A549 (cell line): ENCODE measurements around the gene SLC25A19. TPM values are rescaled to one million over a fixed set of nuclear protein-coding genes. Genes with fewer than 3 reads are reported as not detected.

Experiments
- ATAC-seq, 2 experiments: fragments of 200-7000 bp in 1 of 2; fragments of >200 bp in 1 of 2; cut with Nextera tagmentation in 1 of 2; cut with Tn5 transposase in 1 of 2; 3 replicates each; pipeline versions ENCODE4 v1.8.0 to v1.9.1; 2018 to 2020; ENCODE audit warnings: mild to moderate bottlenecking in 1 of 2, moderate library complexity in 1 of 2
- CTCF ChIA-PET: fragments of 300-600 bp; sonication (Branson Sonifier 250); formaldehyde crosslinking; extraction: SDS; loops from one replicate; lab custom pipeline; 2021; ENCODE audit warnings: antibody characterized with exemption, inconsistent platforms; lab: Yijun Ruan, JAX
- POLR2A ChIA-PET: fragments of 350-600 bp; formaldehyde crosslinking; extraction: SDS; loops from one replicate; lab custom pipeline; 2021; ENCODE audit warnings: antibody characterized with exemption, inconsistent platforms; lab: Yijun Ruan, JAX
- DNase-seq, 2 experiments: peaks; one replicate each; pipeline versions ENCODE4 v3.0.0 to v3.0.0-alpha.2; 2011 to 2016; ENCODE audit warnings: low read depth in 1 of 2, low spot score in 1 of 2
- FAIRE-seq: peaks from 2 replicates; lab custom pipeline; 2011; peaks lifted over from hg19 to GRCh38; lab: Jason Lieb, UNC
- H3K27ac ChIP-seq, 2 experiments: fragments of >200 bp; sonication (Bioruptor Twin); formaldehyde crosslinking; 3 replicates each; pipeline ENCODE4 v1.5.1; 2016 to 2017
- H3K4me1 ChIP-seq: fragments of >200 bp; sonication (Bioruptor Twin); formaldehyde crosslinking; 3 replicates; pipeline ENCODE4 v1.6.1; 2016
- H3K4me2 ChIP-seq: fragments of >200 bp; sonication (Bioruptor Twin); formaldehyde crosslinking; 3 replicates; pipeline ENCODE4 v1.6.1; 2016
- H3K4me3 ChIP-seq: fragments of >200 bp; sonication (Bioruptor Twin); formaldehyde crosslinking; 3 replicates; pipeline ENCODE4 v1.5.1; 2016
- H3K9me3 ChIP-seq: fragments of >200 bp; sonication (Bioruptor Twin); formaldehyde crosslinking; 3 replicates; pipeline ENCODE4 v1.6.1; 2016
- BHLHE40 ChIP-seq: IDR thresholded peaks from 2 replicates; pipeline ENCODE4 v1.6.1; 2012; ENCODE audit warnings: low read depth, low read length, inconsistent platforms
- CEBPB ChIP-seq, 2 experiments: fragments of >200 bp in 1 of 2; sonication (Bioruptor Twin) in 1 of 2; formaldehyde crosslinking in 1 of 2; IDR thresholded peaks; 2 replicates each; pipeline ENCODE4 v1.6.1; 2012 to 2016
- CHD2 ChIP-seq: fragments of 150-350 bp; IDR thresholded peaks from 2 replicates; pipeline ENCODE4 v1.6.1; 2014; ENCODE audit warnings: low read length; ENCODE audit not compliant: partially characterized antibody
- CHD4 ChIP-seq: fragments of 200-600 bp; sonication (generic); IDR thresholded peaks from 2 replicates; pipeline ENCODE4 v1.6.1; 2016; ENCODE audit warnings: antibody characterized with exemption, mild to moderate bottlenecking, borderline replicate concordance
- EP300 ChIP-seq, 2 experiments: fragments of >200 bp; sonication (Bioruptor Twin); formaldehyde crosslinking; IDR thresholded peaks; 2 replicates in 1 of 2; 3 replicates in 1 of 2; pipeline ENCODE4 v1.6.1; 2016 to 2017
- FOSB ChIP-seq: fragments of 250-450 bp; sonication (Bioruptor Pico); IDR thresholded peaks from 2 replicates; pipeline ENCODE4 v1.5.0; 2020; ENCODE audit warnings: mild to moderate bottlenecking, moderate library complexity
- GATA3 ChIP-seq: IDR thresholded peaks from 2 replicates; pipeline ENCODE4 v1.6.1; 2012; ENCODE audit warnings: borderline replicate concordance
- HDAC2 ChIP-seq: fragments of 200-600 bp; sonication (generic); IDR thresholded peaks from 2 replicates; pipeline ENCODE4 v1.6.1; 2016
- HEYL ChIP-seq: fragments of 250-450 bp; sonication (Bioruptor Pico); IDR thresholded peaks from 2 replicates; pipeline ENCODE4 v1.8.0; 2021; ENCODE audit warnings: mild to moderate bottlenecking, moderate library complexity
- HOXA7 ChIP-seq: fragments of 250-450 bp; sonication (Bioruptor Pico); IDR thresholded peaks from 2 replicates; pipeline ENCODE4 v1.5.0; 2020; ENCODE audit warnings: mild to moderate bottlenecking, moderate library complexity
- HOXB5 ChIP-seq: fragments of 250-450 bp; sonication (Bioruptor Pico); IDR thresholded peaks from 2 replicates; pipeline ENCODE4 v1.5.0; 2020; ENCODE audit warnings: mild to moderate bottlenecking, moderate library complexity
- JUN ChIP-seq, 2 experiments: fragments of >200 bp; sonication (Bioruptor Twin); formaldehyde crosslinking; IDR thresholded peaks; 2 replicates in 1 of 2; 3 replicates in 1 of 2; pipeline ENCODE4 v1.6.1; 2016 to 2017
- JUNB ChIP-seq: fragments of >200 bp; sonication (Bioruptor Twin); formaldehyde crosslinking; IDR thresholded peaks from 2 replicates; pipeline ENCODE4 v1.6.1; 2016
- KDM1A ChIP-seq: fragments of 200-600 bp; sonication (generic); IDR thresholded peaks from 2 replicates; pipeline ENCODE4 v1.6.1; 2016; ENCODE audit warnings: low read depth, mild to moderate bottlenecking
- NFE2L2 ChIP-seq: fragments of 150-350 bp; conservative IDR thresholded peaks from 2 replicates; pipeline ENCODE4 v1.6.1; 2014; ENCODE audit warnings: low read length
- NPAS2 ChIP-seq: fragments of 250-450 bp; sonication (Bioruptor Pico); IDR thresholded peaks from 2 replicates; pipeline ENCODE4 v1.8.0; 2022; ENCODE audit warnings: mild to moderate bottlenecking, moderate library complexity, borderline replicate concordance
- POLR2AphosphoS2 ChIP-seq: conservative IDR thresholded peaks from 2 replicates; pipeline ENCODE4 v1.6.1; 2012; ENCODE audit warnings: low read length, improper control_type of control experiment, inconsistent platforms
- RARB ChIP-seq: fragments of 250-450 bp; sonication (Bioruptor Pico); IDR thresholded peaks from 2 replicates; pipeline ENCODE4 v1.8.0; 2021; ENCODE audit warnings: mild to moderate bottlenecking, moderate library complexity
- RCOR1 ChIP-seq: fragments of 150-350 bp; IDR thresholded peaks from 2 replicates; pipeline ENCODE4 v1.6.1; 2014; ENCODE audit warnings: antibody characterized with exemption, low read length, low read depth
- SMC3 ChIP-seq: fragments of >200 bp; sonication (Bioruptor Twin); formaldehyde crosslinking; IDR thresholded peaks from 3 replicates; pipeline ENCODE4 v1.6.1; 2018; ENCODE audit warnings: inconsistent platforms
- SREBF2 ChIP-seq: fragments of 450-650 bp; IDR thresholded peaks from 2 replicates; pipeline ENCODE4 v1.6.1; 2014; ENCODE audit warnings: mild to moderate bottlenecking, moderate library complexity
- ZC3H11A ChIP-seq: fragments of 450-650 bp; IDR thresholded peaks from 2 replicates; pipeline ENCODE4 v1.6.1; 2014; ENCODE audit warnings: antibody characterized with exemption, mild to moderate bottlenecking
- ZFP36 ChIP-seq: fragments of 450-650 bp; IDR thresholded peaks from 2 replicates; pipeline ENCODE4 v1.6.1; 2014; ENCODE audit warnings: borderline replicate concordance; ENCODE audit not compliant: partially characterized antibody
- WGBS: methylation state at CpG from one replicate; pipeline ENCODE4 v1.1.6; 2017; ENCODE audit errors: missing lambda C conversion rate; 5-methylcytosine and 5-hydroxymethylcytosine counted together
- polyA plus RNA-seq, 4 experiments: library from polyadenylated mRNA; depleted of rRNA in 3 of 4; stranded (reverse); fragments of >200 nt; fragmentation: RNase III in 1 of 4; extraction: RNeasy Plus Mini Kit Qiagen cat#74134 plus additional on column Dnase treatment in 1 of 4; gene quantifications; 2 replicates in 3 of 4; 3 replicates in 1 of 4; pipeline ENCODE4 v1.2.3, GENCODE V29; 2011 to 2017
- TF ChIP-seq, protein P1 (sequence below): fragments of >200 bp; sonication (Bioruptor Twin); formaldehyde crosslinking; IDR thresholded peaks from 3 replicates; pipeline ENCODE4 v1.6.1; 2016
- TF ChIP-seq, protein P2 (sequence below): fragments of 250-450 bp; sonication (Bioruptor Pico); IDR thresholded peaks from 2 replicates; pipeline ENCODE4 v1.5.0; 2020; ENCODE audit warnings: low read depth, mild to moderate bottlenecking, moderate library complexity
- TF ChIP-seq, protein P3 (sequence below): IDR thresholded peaks from 2 replicates; pipeline ENCODE4 v1.6.1; 2012

SLC25A19 gene
- polyA plus RNA-seq, 2 of the 4 experiments (the other 2 are of a cell fraction) = 14.9 to 15.3 TPM

DNA sequence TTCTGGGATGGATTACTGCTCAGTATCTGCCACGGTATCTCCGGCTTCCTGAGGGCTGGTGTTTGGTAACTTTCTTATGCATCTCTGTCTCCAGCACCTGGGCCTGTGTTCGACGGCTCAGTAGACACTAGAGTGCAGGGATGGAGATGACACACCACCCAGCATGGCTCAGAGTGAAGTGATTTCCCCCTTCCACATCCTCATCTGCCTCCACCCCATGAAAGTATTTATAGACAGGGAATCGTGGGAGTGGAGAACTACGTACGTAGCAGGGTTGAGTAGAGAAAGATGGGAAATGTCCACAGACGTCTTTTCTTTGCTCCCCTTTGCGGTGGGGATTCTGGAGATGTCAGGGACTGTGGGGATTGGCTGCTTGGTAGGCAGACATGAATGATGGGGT, 11.8 kb upstream of the SLC25A19 start:
- WGBS = 84% methylated on average over 9 of the region's 9 CpGs

DNA sequence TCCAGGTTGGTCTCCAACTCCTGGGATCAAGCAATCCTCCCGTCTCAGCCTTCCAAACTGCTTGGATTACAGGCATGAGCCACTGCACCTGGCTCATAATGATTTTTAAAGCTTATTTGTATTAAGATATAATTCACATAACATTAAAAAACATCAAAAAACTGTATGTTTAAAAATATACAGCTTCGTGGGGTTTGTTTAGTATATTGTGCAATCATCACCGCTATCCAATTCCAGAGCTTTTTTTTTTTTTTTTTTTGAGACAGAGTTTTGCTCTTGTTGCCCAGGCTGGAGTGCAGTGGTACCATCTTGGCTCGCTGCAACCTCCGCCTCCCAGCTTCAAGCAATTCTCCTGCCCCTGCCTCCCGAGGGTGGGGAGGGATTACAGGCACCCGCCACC, 11.0 kb upstream of the SLC25A19 start:
- H3K4me3 ChIP-seq = no peak overlapping the region
- FAIRE-seq (no peak), ATAC-seq (no peak), DNase-seq (no peak)
- ChIA-PET POLR2A (interaction anchor here (1.1 kb wide), 1 partner anchor 11 kb away, joined by 4 read pairs; the partner anchor contains the start of gene SLC25A19), CTCF (interaction anchor here (0.9 to 3.9 kb wide), 4 partner anchors 11 to 112 kb away, joined by 3 to 11 read pairs (median 6); partner anchors contain the start of genes MIF4GD and SLC25A19)
- TF ChIP-seq HDAC2 (no peak), CEBPB (IDR thresholded peaks at IDR 0.05) (peak; percentile 26 to 45; a peak in 3 of 4 replicates)
- no peaks in the 10 kb centered on the region for H3K4me1 ChIP-seq
- no peak overlapping the region for H3K4me2 ChIP-seq
- H3K27ac ChIP-seq = no peak overlapping the region
- H3K9me3 ChIP-seq = no peaks in the 10 kb centered on the region
- WGBS = 54% methylated on average over 7 of the region's 7 CpGs

More for the DNA sequence above, 11.8 kb upstream of the SLC25A19 start:
- TF ChIP-seq CHD4 (no peak), FOSB (CRISPR knock-in tag) (no peak), EP300 (IDR thresholded peaks at IDR 0.05) (no peak), ZC3H11A (no peak), SMC3 (no peak), CHD2 (no peak), BHLHE40 (no peak), RCOR1 (no peak), HOXB5 (CRISPR knock-in tag) (no peak), HEYL (CRISPR knock-in tag) (no peak), GATA3 (no peak), HOXA7 (CRISPR knock-in tag) (no peak), SREBF2 (no peak), RARB (no peak), NPAS2 (CRISPR knock-in tag) (no peak), JUN (IDR thresholded peaks at IDR 0.05) (no peak)
- TF ChIP-seq, protein P1, sequence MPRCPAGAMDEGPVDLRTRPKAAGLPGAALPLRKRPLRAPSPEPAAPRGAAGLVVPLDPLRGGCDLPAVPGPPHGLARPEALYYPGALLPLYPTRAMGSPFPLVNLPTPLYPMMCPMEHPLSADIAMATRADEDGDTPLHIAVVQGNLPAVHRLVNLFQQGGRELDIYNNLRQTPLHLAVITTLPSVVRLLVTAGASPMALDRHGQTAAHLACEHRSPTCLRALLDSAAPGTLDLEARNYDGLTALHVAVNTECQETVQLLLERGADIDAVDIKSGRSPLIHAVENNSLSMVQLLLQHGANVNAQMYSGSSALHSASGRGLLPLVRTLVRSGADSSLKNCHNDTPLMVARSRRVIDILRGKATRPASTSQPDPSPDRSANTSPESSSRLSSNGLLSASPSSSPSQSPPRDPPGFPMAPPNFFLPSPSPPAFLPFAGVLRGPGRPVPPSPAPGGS = no peak
- TF ChIP-seq, protein P2, sequence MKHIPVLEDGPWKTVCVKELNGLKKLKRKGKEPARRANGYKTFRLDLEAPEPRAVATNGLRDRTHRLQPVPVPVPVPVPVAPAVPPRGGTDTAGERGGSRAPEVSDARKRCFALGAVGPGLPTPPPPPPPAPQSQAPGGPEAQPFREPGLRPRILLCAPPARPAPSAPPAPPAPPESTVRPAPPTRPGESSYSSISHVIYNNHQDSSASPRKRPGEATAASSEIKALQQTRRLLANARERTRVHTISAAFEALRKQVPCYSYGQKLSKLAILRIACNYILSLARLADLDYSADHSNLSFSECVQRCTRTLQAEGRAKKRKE (CRISPR knock-in tag) = no peak
- TF ChIP-seq, all 56 proteins: peak for 0
- DNase-seq = no peak
- FAIRE-seq = no peak
- ChIA-PET POLR2A (no interaction called here), CTCF (interaction anchor here (0.6 to 3.9 kb wide), 4 partner anchors 9 to 112 kb away, joined by 3 to 11 read pairs (median 4); no protein-coding TSS in a partner anchor)
- no peak for ATAC-seq
- Histone ChIP-seq H3K9me3 (no peaks in the 10 kb centered on the region), H3K4me3 (no peak overlapping the region), H3K4me2 (no peak overlapping the region), H3K4me1 (no peaks in the 10 kb centered on the region), H3K27ac (no peak overlapping the region)

DNA sequence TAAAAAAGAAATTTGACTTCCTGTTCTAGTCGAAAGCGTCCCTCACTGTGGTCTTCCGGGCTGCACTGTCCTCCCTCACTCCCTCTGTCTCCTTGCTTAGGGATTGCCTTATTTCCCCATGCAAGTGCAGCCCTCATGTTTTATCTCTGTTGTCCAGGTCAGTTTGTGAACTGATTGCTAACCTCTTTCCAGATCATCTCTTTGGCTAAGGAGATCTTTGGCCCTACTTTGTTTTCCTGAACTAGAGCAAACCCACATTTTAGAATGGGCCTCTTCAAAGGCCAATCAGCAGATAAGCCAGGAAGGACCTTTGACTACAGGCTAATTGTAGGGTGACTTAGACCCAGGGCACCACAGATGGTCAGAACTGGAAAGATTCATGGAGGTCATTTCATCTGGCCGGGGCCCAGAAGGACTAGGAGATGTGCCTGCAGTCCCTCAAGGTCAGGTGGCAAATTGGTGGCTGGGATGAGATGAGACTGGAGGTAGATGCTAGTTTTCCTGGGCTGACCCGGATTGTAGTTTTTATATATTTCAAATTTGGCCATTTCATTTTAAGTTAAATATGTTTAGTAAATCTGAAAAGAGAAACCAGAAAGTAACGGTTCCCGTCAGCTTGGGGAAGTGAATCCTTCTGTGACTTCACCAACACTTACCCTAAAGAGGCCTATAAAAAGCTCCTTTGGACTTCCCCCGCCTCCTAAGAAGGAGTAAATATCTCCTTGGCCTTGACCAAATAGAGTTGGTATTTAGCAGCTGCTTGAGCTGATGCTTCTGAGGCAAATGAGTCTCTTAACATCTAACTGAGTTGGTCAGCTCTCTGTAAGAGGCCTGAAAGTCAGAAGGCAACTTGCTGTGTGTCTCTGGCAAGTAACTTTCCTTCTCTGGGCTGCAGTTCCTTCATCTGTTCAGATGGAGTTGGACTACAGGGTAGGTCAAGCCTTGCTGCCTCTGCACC, 6.2 kb upstream of the SLC25A19 start:
- POLR2A ChIA-PET = no interaction called here
- Histone ChIP-seq H3K4me1 (peaks cover 1% of the 10 kb centered on the region; the same call in 1 of the 3 replicates), H3K9me3 (no peaks in the 10 kb centered on the region), H3K27ac (no peak overlapping the region), H3K4me3 (no peak overlapping the region), H3K4me2 (no peak overlapping the region)
- no peak for FAIRE-seq
- CTCF ChIA-PET = interaction anchor here (0.6 to 2.3 kb wide), 8 partner anchors 9 to 117 kb away, joined by 3 to 10 read pairs (median 3); no protein-coding TSS in a partner anchor
- ATAC-seq = no peak
- TF ChIP-seq NFE2L2 = no peak
- no peak for TF ChIP-seq JUNB
- TF ChIP-seq ZFP36 = peak; percentile 22
- TF ChIP-seq POLR2AphosphoS2 = no peak
- TF ChIP-seq, protein P3, sequence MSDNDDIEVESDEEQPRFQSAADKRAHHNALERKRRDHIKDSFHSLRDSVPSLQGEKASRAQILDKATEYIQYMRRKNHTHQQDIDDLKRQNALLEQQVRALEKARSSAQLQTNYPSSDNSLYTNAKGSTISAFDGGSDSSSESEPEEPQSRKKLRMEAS = no peak
- TF ChIP-seq ZC3H11A = no peak
- TF ChIP-seq GATA3 = no peak
- TF ChIP-seq KDM1A = peak; percentile 11; the same call in 1 of the 2 replicates
- WGBS = 87% methylated on average over 8 of the region's 8 CpGs
- DNase-seq = no peak
